Measurements from ENCODE around the gene CRIP2.

CRIP2 gene

GRCh38 chr14:105430042-105430441 is 44.6 kb upstream of the CRIP2 start:
- Histone ChIP-seq H3F3A (ENCODE audit: control insufficient read depth, insufficient read depth) (no peaks in the 10 kb centered on the region), H3K79me2 (ENCODE audit: control insufficient read depth, low read length) (peaks cover 93% of the 10 kb centered on the region), H3K9me2 (replicated peaks; ENCODE audit: control insufficient read depth, low read length) (no peaks in the 10 kb centered on the region), H3K4me2 (ENCODE audit: low read length) (no peak overlapping the region), H4K20me1 (ENCODE audit: control insufficient read depth, insufficient read depth, low read depth, low read length) (no peaks in the 10 kb centered on the region), H3K4me1 (ENCODE audit: control insufficient read depth, low read length) (no peaks in the 10 kb centered on the region), H3K4me3 (ENCODE audit: low read length) (no peak overlapping the region), H3K27me3 (ENCODE audit: control insufficient read depth, low read length) (no peaks in the 10 kb centered on the region), H3K9me3 (ENCODE audit: control insufficient read depth, insufficient read depth, low read length) (no peaks in the 10 kb centered on the region), H3K27ac (ENCODE audit: low read depth, low read length) (no peak overlapping the region), H3K36me3 (ENCODE audit: control insufficient read depth, low read length) (peaks cover 59% of the 10 kb centered on the region)
- TF ChIP-seq EZH2phosphoT487 (IDR thresholded peaks at IDR 0.05; ENCODE audit: borderline replicate concordance, low read length) (no peak), CTCF (IDR thresholded peaks at IDR 0.05; ENCODE audit: low read depth, low read length, poor library complexity, severe bottlenecking) (no peak)

- Histone ChIP-seq H3K4me2 (ENCODE audit: low read length) (no peak overlapping the region), H3K9me3 (ENCODE audit: control insufficient read depth, insufficient read depth, low read length) (no peaks in the 10 kb centered on the region), H3K4me3 (ENCODE audit: low read length) (no peak overlapping the region), H4K20me1 (ENCODE audit: control insufficient read depth, insufficient read depth, low read depth, low read length) (no peaks in the 10 kb centered on the region), H3K27me3 (ENCODE audit: control insufficient read depth, low read length) (no peaks in the 10 kb centered on the region), H3K79me2 (ENCODE audit: control insufficient read depth, low read length) (peaks cover 93% of the 10 kb centered on the region), H3K4me1 (ENCODE audit: control insufficient read depth, low read length) (peaks cover 2% of the 10 kb centered on the region), H3K36me3 (ENCODE audit: control insufficient read depth, low read length) (peaks cover 57% of the 10 kb centered on the region), H3F3A (ENCODE audit: control insufficient read depth, insufficient read depth) (no peaks in the 10 kb centered on the region), H3K27ac (ENCODE audit: low read depth, low read length) (no peak overlapping the region), H3K9me2 (replicated peaks; ENCODE audit: control insufficient read depth, low read length) (no peaks in the 10 kb centered on the region)
- TF ChIP-seq CTCF (IDR thresholded peaks at IDR 0.05; ENCODE audit: low read depth, low read length, poor library complexity, severe bottlenecking) (no peak), EZH2phosphoT487 (IDR thresholded peaks at IDR 0.05; ENCODE audit: borderline replicate concordance, low read length) (no peak)
Observed at GRCh38 chr14:105430565-105430964, 44.1 kb upstream of the CRIP2 start.

GRCh38 chr14:105431256-105431655 is 43.4 kb upstream of the CRIP2 start:
- TF ChIP-seq CTCF (IDR thresholded peaks at IDR 0.05; ENCODE audit: low read depth, low read length, poor library complexity, severe bottlenecking), result no peak
- TF ChIP-seq EZH2phosphoT487 (IDR thresholded peaks at IDR 0.05; ENCODE audit: borderline replicate concordance, low read length), result no peak
- Histone ChIP-seq H3K27ac (ENCODE audit: low read depth, low read length) (no peak overlapping the region), H3K4me3 (ENCODE audit: low read length) (no peak overlapping the region), H3K9me2 (replicated peaks; ENCODE audit: control insufficient read depth, low read length) (no peaks in the 10 kb centered on the region), H3F3A (ENCODE audit: control insufficient read depth, insufficient read depth) (no peaks in the 10 kb centered on the region), H3K9me3 (ENCODE audit: control insufficient read depth, insufficient read depth, low read length) (no peaks in the 10 kb centered on the region), H3K36me3 (ENCODE audit: control insufficient read depth, low read length) (peaks cover 57% of the 10 kb centered on the region), H3K4me2 (ENCODE audit: low read length) (no peak overlapping the region), H4K20me1 (ENCODE audit: control insufficient read depth, insufficient read depth, low read depth, low read length) (no peaks in the 10 kb centered on the region), H3K79me2 (ENCODE audit: control insufficient read depth, low read length) (peaks cover 93% of the 10 kb centered on the region), H3K27me3 (ENCODE audit: control insufficient read depth, low read length) (no peaks in the 10 kb centered on the region), H3K4me1 (ENCODE audit: control insufficient read depth, low read length) (peaks cover 4% of the 10 kb centered on the region)
